Measurements from ENCODE around the gene ARG2.

GRCh38 chr14:67571275-67571990, 48.3 kb upstream of the ARG2 start:
- TF ChIP-seq EZH2phosphoT487 (IDR thresholded peaks at IDR 0.05; ENCODE audit: insufficient read depth, low read depth) (no peak), EZH2 (IDR thresholded peaks at IDR 0.05; ENCODE audit: insufficient read depth, poor library complexity, severe bottlenecking) (no peak)
